ENCODE data around the gene HYCC2.

Gene HYCC2

DNA sequence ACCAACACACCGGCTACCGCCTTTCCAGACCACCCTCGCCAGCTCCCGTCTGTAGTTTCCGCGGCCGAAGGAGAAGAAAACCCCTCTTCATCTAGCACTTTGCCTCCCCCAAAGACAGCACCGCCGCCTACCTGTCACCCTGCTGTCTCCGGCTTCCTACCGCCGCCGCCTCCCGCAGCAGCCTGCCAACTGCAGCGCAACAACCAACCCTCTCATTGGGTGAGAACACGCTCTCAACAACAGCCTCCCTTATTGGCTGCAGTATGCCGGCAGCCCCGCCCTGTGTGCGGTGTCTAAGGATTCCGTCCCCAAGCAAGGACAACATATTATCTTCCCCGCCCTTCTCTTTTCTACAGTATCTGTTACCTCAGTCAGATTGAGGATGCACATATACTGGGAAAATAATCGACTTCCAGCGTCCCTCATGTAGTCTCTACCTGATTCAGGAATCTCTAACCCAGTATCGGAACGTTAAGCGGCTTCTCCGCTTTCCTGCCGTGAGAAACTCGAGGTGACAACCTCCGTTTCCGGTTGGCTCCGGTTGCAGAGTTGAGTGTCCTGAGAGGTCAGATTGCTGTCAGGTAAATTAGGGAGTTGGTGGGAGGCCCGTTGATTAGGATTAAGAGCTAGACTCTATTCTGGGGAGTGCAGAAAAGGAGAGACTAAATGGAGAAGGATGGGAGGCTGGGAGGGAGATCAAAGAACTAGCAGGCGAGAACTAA lies at the start of gene HYCC2, which contains the start of gene NDUFB3:
Gene HYCC2, minus strand, starts transcription at position 193 of the 722 bp plus-strand sequence. CDS start 47,662 bp downstream, outside the sequence.
Gene NDUFB3, plus strand, starts transcription at position 523 of the 722 bp plus-strand sequence. CDS start 6,882 bp downstream, outside the sequence.
- TF ChIP-seq, protein P1, sequence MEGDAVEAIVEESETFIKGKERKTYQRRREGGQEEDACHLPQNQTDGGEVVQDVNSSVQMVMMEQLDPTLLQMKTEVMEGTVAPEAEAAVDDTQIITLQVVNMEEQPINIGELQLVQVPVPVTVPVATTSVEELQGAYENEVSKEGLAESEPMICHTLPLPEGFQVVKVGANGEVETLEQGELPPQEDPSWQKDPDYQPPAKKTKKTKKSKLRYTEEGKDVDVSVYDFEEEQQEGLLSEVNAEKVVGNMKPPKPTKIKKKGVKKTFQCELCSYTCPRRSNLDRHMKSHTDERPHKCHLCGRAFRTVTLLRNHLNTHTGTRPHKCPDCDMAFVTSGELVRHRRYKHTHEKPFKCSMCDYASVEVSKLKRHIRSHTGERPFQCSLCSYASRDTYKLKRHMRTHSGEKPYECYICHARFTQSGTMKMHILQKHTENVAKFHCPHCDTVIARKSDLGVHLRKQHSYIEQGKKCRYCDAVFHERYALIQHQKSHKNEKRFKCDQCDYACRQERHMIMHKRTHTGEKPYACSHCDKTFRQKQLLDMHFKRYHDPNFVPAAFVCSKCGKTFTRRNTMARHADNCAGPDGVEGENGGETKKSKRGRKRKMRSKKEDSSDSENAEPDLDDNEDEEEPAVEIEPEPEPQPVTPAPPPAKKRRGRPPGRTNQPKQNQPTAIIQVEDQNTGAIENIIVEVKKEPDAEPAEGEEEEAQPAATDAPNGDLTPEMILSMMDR (conservative IDR thresholded peaks at IDR 0.05), result peak; percentile 41; the same call in 1 of the 2 replicates
- peak within 1 kb of the TSS; percentile 96 for H3K27ac ChIP-seq

GRCh38 chr2:201118961-201119854 lies 47.7 kb upstream of the HYCC2 start:
- H3K27ac ChIP-seq, result peak overlapping the region; percentile 98

GRCh38 chr2:201118121-201118960 lies 46.9 kb upstream of the HYCC2 start:
- H3K27ac ChIP-seq, result peak overlapping the region; percentile 98
- TF ChIP-seq, protein P1 (conservative IDR thresholded peaks at IDR 0.05), result peak; percentile 59

More at GRCh38 chr2:201118961-201119854, 47.7 kb upstream of the HYCC2 start:
- TF ChIP-seq, protein P1 (conservative IDR thresholded peaks at IDR 0.05), result no peak

DNA sequence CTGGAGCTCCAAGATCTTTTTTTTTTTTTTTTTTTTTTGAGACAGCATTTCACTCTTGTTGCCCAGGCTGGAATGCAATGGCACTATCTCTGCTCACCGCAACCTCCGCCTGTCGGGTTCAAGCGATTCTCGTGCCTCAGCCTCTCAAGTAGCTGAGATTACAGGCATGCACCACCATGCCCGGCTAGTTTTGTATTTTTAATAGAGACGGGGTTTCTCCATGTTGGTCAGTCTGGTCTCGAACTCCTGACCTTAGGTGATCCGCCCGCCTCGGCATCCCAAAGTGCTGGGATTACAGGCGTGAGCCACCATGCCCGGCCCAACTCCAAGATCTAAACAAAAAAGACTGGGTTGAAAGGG lies 46.2 kb upstream of the HYCC2 start:
- H3K27ac ChIP-seq, result peak overlapping the region; percentile 98

GRCh38 chr2:201116959-201117734 lies 45.7 kb upstream of the HYCC2 start:
- TF ChIP-seq, protein P1 (conservative IDR thresholded peaks at IDR 0.05), result no peak
- H3K27ac ChIP-seq, result peak overlapping the region; percentile 98

GRCh38 chr2:201116115-201116958 lies 44.9 kb upstream of the HYCC2 start, which contains the start of gene CFLAR:
Gene CFLAR, plus strand, starts transcription at chr2:201116164. Its CDS starts 13,702 bp downstream, at chr2:201129866.
- TF ChIP-seq, protein P1 (conservative IDR thresholded peaks at IDR 0.05), result no peak
- H3K27ac ChIP-seq, result peak within 1 kb of the TSS; percentile 98

Data from VCaP (cell line).